Upper lobe of left lung (tissue), 6 donors: ENCODE measurements around the gene MUC13. TPM values are rescaled to one million over a fixed set of nuclear protein-coding genes. Genes with fewer than 3 reads are reported as not detected.

Experiments
- ATAC-seq, 2 donors: fragments of 200-7000 bp; cut with Tn5 transposase; one replicate each; pipeline ENCODE4 v1.9.1; 2022; ENCODE audit warnings: mild to moderate bottlenecking in 2 of 2, moderate library complexity in 2 of 2; ENCODE audit not compliant: low FRiP score in 2 of 2
- DNase-seq, 2 donors: peaks; one replicate each; pipeline ENCODE4 v3.0.0-alpha.2; 2019 to 2020
- H3K27ac ChIP-seq, 4 donors: fragments of 200-600 bp; sonication (generic); one replicate each; pipeline ENCODE4 v1.5.1; 2016 to 2019
- H3K27me3 ChIP-seq, 4 donors: fragments of 200-600 bp; sonication (generic); one replicate each; pipeline ENCODE4 v1.5.1; 2017 to 2019
- H3K36me3 ChIP-seq, 4 donors: fragments of 200-600 bp; sonication (generic); one replicate each; pipeline ENCODE4 v1.5.1; 2016 to 2019
- H3K4me1 ChIP-seq, 4 donors: fragments of 200-600 bp; sonication (generic); one replicate each; pipeline ENCODE4 v1.5.1; 2018 to 2019
- H3K4me3 ChIP-seq, 4 donors: fragments of 200-600 bp; sonication (generic); one replicate each; pipeline ENCODE4 v1.5.1; 2017 to 2019; ENCODE audit warnings: mild to moderate bottlenecking in 2 of 4, moderate library complexity in 1 of 4
- H3K9me3 ChIP-seq, 4 donors: fragments of 200-600 bp; sonication (generic); one replicate each; pipeline ENCODE4 v1.5.1; 2018 to 2019
- EP300 ChIP-seq, 4 donors: sonication (generic); formaldehyde crosslinking; IDR thresholded peaks; one replicate each; pipeline ENCODE4 v1.5.1; 2017; ENCODE audit warnings: antibody characterized with exemption in 4 of 4, control low read depth in 2 of 4
- POLR2A ChIP-seq, 4 donors: fragments of 450-650 bp; IDR thresholded peaks; one replicate each; pipeline ENCODE4 v1.5.1; 2016 to 2017; ENCODE audit warnings: antibody characterized with exemption in 4 of 4, mild to moderate bottlenecking in 2 of 4
- POLR2AphosphoS5 ChIP-seq, 2 donors: sonication (generic); formaldehyde crosslinking; IDR thresholded peaks; one replicate each; pipeline ENCODE4 v1.5.1; 2017; ENCODE audit warnings: antibody characterized with exemption in 2 of 2
- WGBS, 2 donors: methylation state at CpG; one replicate each; pipeline ENCODE4 v1.1.5; 2017 to 2018; 5-methylcytosine and 5-hydroxymethylcytosine counted together
- total RNA-seq, 6 donors: library from RNA; depleted of rRNA in 4 of 6; stranded (reverse); fragments of >200 nt in 4 of 6; gene quantifications; one replicate each; pipeline versions ENCODE4 v1.1.0 to v1.2.1, GENCODE V29; 2016 to 2021
- TF ChIP-seq, protein P1 (sequence below), 6 experiments: fragments of 450-650 bp in 4 of 6; fragments of 200-600 bp in 2 of 6; sonication (generic) in 2 of 6; IDR thresholded peaks; one replicate each; pipeline ENCODE4 v1.5.1; 2016 to 2019; ENCODE audit warnings: antibody characterized with exemption in 6 of 6
- donor health status: DM: no; HTN: no; CAD: no; lungs with moderate emphysema.
- donor health status: DM: no; HTN: yes; CAD: no; lungs with severe emphysema.

MUC13 gene
- total RNA-seq, 6 donors from 2014 or later: 0.15 to 3.6 (median 0.24) TPM; not detected in 2

- WGBS, 2 donors: 86 to 87% methylated on average over 5 of the region's 5 CpGs
- Histone ChIP-seq H3K9me3 (no peaks in the 10 kb centered on the region), H3K27me3 (peaks cover 0 to 4% (median 0%) of the 10 kb centered on the region in 4 donors), H3K4me1 (peaks cover 6 to 14% (median 7%) of the 10 kb centered on the region in 4 donors), H3K27ac (no peak overlapping the region), H3K4me3 (no peak overlapping the region), H3K36me3 (no peaks in the 10 kb centered on the region)
- DNase-seq: no peak
- TF ChIP-seq POLR2AphosphoS5 (IDR thresholded peaks at IDR 0.05): no peak
- TF ChIP-seq, protein P1, sequence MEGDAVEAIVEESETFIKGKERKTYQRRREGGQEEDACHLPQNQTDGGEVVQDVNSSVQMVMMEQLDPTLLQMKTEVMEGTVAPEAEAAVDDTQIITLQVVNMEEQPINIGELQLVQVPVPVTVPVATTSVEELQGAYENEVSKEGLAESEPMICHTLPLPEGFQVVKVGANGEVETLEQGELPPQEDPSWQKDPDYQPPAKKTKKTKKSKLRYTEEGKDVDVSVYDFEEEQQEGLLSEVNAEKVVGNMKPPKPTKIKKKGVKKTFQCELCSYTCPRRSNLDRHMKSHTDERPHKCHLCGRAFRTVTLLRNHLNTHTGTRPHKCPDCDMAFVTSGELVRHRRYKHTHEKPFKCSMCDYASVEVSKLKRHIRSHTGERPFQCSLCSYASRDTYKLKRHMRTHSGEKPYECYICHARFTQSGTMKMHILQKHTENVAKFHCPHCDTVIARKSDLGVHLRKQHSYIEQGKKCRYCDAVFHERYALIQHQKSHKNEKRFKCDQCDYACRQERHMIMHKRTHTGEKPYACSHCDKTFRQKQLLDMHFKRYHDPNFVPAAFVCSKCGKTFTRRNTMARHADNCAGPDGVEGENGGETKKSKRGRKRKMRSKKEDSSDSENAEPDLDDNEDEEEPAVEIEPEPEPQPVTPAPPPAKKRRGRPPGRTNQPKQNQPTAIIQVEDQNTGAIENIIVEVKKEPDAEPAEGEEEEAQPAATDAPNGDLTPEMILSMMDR (IDR thresholded peaks at IDR 0.05): no peak
- ATAC-seq: no peak
Measured at GRCh38 chr3:124890573-124891190, 43.9 kb downstream of the MUC13 start.

- no peak overlapping the region for H3K4me3 ChIP-seq
- H3K9me3 ChIP-seq: no peaks in the 10 kb centered on the region
- TF ChIP-seq POLR2AphosphoS5 (IDR thresholded peaks at IDR 0.05) (no peak), EP300 (IDR thresholded peaks at IDR 0.05) (no peak), POLR2A (IDR thresholded peaks at IDR 0.05) (no peak)
- TF ChIP-seq, protein P1 (IDR thresholded peaks at IDR 0.05): no peak
- ATAC-seq: no peak
- DNase-seq: no peak
- H3K36me3 ChIP-seq: no peaks in the 10 kb centered on the region
- H3K27ac ChIP-seq: no peak overlapping the region
- H3K27me3 ChIP-seq: peaks cover 0 to 4% (median 0%) of the 10 kb centered on the region in 4 donors
- 74 to 77% methylated on average over 8 of the region's 8 CpGs for WGBS, 2 donors
- H3K4me1 ChIP-seq: peaks cover 9 to 19% (median 15%) of the 10 kb centered on the region in 4 donors
Measured at GRCh38 chr3:124888482-124889441, 45.8 kb downstream of the MUC13 start.

GRCh38 chr3:124887932-124888298 lies 46.6 kb downstream of the MUC13 start:
- Histone ChIP-seq H3K36me3 (no peaks in the 10 kb centered on the region), H3K9me3 (no peaks in the 10 kb centered on the region), H3K4me1 (peaks cover 9 to 19% (median 15%) of the 10 kb centered on the region in 4 donors), H3K27me3 (peaks cover 0 to 4% (median 0%) of the 10 kb centered on the region in 4 donors), H3K27ac (peak overlapping the region in 1 of 4 donors; percentile 91), H3K4me3 (peak overlapping the region in 3 of 4 donors; percentile 70 to 76 (median 76))
- 88% methylated on average over 11 of the region's 11 CpGs for WGBS, 2 donors
- ATAC-seq (no peak), DNase-seq (no peak)
- TF ChIP-seq POLR2A (IDR thresholded peaks at IDR 0.05) (no peak), EP300 (IDR thresholded peaks at IDR 0.05) (no peak), POLR2AphosphoS5 (IDR thresholded peaks at IDR 0.05) (no peak)
- TF ChIP-seq, protein P1 (IDR thresholded peaks at IDR 0.05): no peak

GRCh38 chr3:124887177-124887931 lies 47.2 kb downstream of the MUC13 start, which contains the start of gene ITGB5:
Gene ITGB5, minus strand, starts transcription at chr3:124887365. Its CDS starts 365 bp downstream, at chr3:124887000.
- peaks cover 9 to 19% (median 15%) of the 10 kb centered on the region in 4 donors for H3K4me1 ChIP-seq
- ATAC-seq (peak; percentile 89 to 95), DNase-seq (peak; percentile 76 to 94)
- 3 to 5% methylated on average over 29 to 46 of the region's 78 CpGs for WGBS, 2 donors
- no peaks in the 10 kb centered on the region for H3K36me3 ChIP-seq
- TF ChIP-seq POLR2A (IDR thresholded peaks at IDR 0.05) (peak in 2 of 4 donors; percentile 38 to 68), POLR2AphosphoS5 (IDR thresholded peaks at IDR 0.05) (peak; percentile 46 to 71), EP300 (IDR thresholded peaks at IDR 0.05) (no peak)
- TF ChIP-seq, protein P1 (IDR thresholded peaks at IDR 0.05): peak in 1 of 6 experiments; percentile 11
- H3K4me3 ChIP-seq: peak within 1 kb of the TSS; percentile 61 to 76 (median 73)
- no peaks in the 10 kb centered on the region for H3K9me3 ChIP-seq
- peak within 1 kb of the TSS; percentile 88 to 94 (median 90) for H3K27ac ChIP-seq
- peaks cover 0 to 4% (median 0%) of the 10 kb centered on the region in 4 donors for H3K27me3 ChIP-seq
